Osteocyte (in vitro differentiated cells): ENCODE data around the gene NSD1. TPM values are rescaled to one million over a fixed set of nuclear protein-coding genes. Genes with fewer than 3 reads are reported as not detected.

ENCODE experiments used
- DNase-seq: peaks from one replicate; pipeline ENCODE4 v3.0.0; 2021; ENCODE audit warnings: mixed read lengths; ENCODE audit not compliant: unreplicated experiment; ENCODE audit errors: extremely low spot score
- H3K27ac Mint-ChIP-seq: one replicate; pipeline ENCODE4 v1.8.0; 2021; ENCODE audit warnings: mild to moderate bottlenecking, mixed read lengths; ENCODE audit not compliant: unreplicated experiment
- H3K27me3 Mint-ChIP-seq: one replicate; pipeline ENCODE4 v1.8.0; 2021; ENCODE audit warnings: mixed read lengths; ENCODE audit not compliant: unreplicated experiment
- H3K36me3 Mint-ChIP-seq: one replicate; pipeline ENCODE4 v1.8.0; 2021; ENCODE audit warnings: mixed read lengths; ENCODE audit not compliant: unreplicated experiment
- H3K4me1 Mint-ChIP-seq: one replicate; pipeline ENCODE4 v1.8.0; 2021; ENCODE audit warnings: mixed read lengths; ENCODE audit not compliant: unreplicated experiment
- H3K4me3 Mint-ChIP-seq: one replicate; pipeline ENCODE4 v1.8.0; 2021; ENCODE audit warnings: mild to moderate bottlenecking, moderate library complexity, mixed read lengths; ENCODE audit not compliant: unreplicated experiment
- H3K9me3 Mint-ChIP-seq: one replicate; pipeline ENCODE4 v1.8.0; 2021; ENCODE audit warnings: mixed read lengths; ENCODE audit not compliant: unreplicated experiment
- total RNA-seq: library from RNA; stranded (reverse); gene quantifications from 2 replicates; pipeline ENCODE4 v1.2.1, GENCODE V29; 2021
- TF ChIP-seq, protein P1 (sequence below): fragments of 200-600 bp; sonication (generic); IDR thresholded peaks from 2 replicates; pipeline ENCODE4 v1.5.0; 2021; ENCODE audit warnings: antibody characterized with exemption, mild to moderate bottlenecking, moderate library complexity

Gene NSD1
- total RNA-seq, 1 donor from 2014 or later: 74.7 TPM

DNA sequence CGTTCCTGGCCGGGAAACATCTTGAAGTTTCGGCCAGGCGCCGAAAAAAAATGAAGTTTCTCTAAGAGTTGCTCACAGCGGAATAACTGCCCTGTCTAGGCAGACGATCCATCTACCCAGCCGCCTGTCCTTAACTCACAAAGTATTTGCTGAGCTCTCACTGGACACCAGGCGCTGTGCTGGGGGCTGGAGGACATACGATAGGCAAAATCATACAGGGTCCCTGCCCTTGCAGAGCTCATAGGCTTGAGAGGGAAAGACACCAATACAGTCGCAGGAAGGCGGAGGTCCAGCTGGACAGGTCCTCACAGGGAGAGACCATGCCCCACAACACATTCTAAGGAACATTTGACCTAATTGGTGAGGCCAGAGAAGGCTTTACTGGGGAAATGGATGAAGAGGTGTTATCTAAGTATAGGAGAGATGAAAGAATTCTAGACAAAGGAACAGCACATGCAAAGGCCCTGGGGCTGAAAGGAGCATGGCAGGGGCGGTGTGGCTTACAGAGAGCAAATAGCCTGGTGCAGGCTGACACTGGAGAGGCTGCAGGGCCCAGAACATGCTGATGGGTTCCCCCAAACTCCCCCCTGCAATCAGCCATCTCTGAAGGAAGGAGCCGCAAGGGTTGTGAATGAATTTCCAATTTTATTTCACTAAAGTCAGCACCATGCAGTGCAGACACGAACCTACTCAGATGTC lies 180.1 kb downstream of the NSD1 start:
- Mint-ChIP-seq H3K27me3 (no peaks in the 10 kb centered on the region), H3K36me3 (peaks cover 2% of the 10 kb centered on the region), H3K4me1 (peaks cover 29% of the 10 kb centered on the region), H3K27ac (no peak overlapping the region), H3K9me3 (no peaks in the 10 kb centered on the region), H3K4me3 (no peak overlapping the region)
- TF ChIP-seq, protein P1, sequence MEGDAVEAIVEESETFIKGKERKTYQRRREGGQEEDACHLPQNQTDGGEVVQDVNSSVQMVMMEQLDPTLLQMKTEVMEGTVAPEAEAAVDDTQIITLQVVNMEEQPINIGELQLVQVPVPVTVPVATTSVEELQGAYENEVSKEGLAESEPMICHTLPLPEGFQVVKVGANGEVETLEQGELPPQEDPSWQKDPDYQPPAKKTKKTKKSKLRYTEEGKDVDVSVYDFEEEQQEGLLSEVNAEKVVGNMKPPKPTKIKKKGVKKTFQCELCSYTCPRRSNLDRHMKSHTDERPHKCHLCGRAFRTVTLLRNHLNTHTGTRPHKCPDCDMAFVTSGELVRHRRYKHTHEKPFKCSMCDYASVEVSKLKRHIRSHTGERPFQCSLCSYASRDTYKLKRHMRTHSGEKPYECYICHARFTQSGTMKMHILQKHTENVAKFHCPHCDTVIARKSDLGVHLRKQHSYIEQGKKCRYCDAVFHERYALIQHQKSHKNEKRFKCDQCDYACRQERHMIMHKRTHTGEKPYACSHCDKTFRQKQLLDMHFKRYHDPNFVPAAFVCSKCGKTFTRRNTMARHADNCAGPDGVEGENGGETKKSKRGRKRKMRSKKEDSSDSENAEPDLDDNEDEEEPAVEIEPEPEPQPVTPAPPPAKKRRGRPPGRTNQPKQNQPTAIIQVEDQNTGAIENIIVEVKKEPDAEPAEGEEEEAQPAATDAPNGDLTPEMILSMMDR: no peak
- no peak for DNase-seq

DNA sequence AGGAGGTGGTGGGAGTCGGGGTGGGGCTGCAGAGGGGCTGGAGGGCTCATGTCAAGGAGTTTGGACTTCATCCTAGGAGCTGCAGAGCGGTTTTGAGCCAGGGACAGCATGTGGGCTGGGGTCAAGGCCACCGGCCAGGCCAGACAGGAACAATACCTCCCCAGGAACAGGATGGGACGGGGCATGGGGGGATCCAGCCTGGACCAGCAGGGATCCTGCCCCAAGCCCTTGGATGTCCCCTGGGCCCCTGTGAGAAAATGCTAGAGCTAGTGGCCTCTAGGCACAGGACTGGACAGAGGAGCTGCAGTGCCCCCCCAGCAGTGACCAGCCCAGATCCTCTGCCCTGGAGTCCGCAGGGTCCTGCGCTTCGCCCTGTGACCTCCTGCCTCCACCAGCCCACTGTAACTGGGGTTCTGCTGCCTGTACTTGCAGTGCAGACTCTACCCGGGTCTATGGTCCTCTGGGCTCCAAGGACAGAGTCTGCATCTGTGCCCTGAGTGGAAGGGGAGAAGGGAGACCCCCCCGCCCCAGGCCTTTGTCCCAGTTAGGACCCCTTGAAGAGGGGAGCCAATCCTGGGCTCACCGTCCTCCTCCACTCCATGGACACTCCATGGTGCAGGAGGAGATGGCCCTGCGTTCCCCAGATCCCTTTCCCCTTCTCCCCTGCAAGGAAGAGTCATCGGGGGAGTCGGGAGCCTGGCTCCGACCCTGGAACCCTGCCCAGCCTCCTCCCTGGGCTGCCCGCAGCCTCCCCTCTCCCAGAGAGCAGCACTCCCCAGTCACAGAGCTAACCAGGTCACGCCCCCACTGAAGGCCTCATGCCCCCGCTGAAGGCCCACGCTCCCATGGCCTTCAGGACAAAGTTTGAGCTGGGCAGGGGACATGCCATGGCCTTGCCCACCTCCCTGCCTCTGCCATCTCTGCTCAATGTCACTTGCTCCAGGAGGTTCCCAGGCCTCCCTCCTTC lies 181.1 kb downstream of the NSD1 start:
- Mint-ChIP-seq H3K4me1 (peaks cover 29% of the 10 kb centered on the region), H3K4me3 (no peak overlapping the region), H3K9me3 (no peaks in the 10 kb centered on the region), H3K27me3 (no peaks in the 10 kb centered on the region), H3K27ac (no peak overlapping the region), H3K36me3 (peaks cover 6% of the 10 kb centered on the region)
- TF ChIP-seq, protein P1: no peak
- DNase-seq: no peak

- H3K4me1 Mint-ChIP-seq: peaks cover 23% of the 10 kb centered on the region
- no peak for DNase-seq
- TF ChIP-seq, protein P1: no peak
- no peaks in the 10 kb centered on the region for H3K9me3 Mint-ChIP-seq
- H3K27ac Mint-ChIP-seq: no peak overlapping the region
- H3K27me3 Mint-ChIP-seq: no peaks in the 10 kb centered on the region
- no peak overlapping the region for H3K4me3 Mint-ChIP-seq
- H3K36me3 Mint-ChIP-seq: peaks cover 6% of the 10 kb centered on the region
These were observed 181.8 kb downstream of the NSD1 start for GRCh38 chr5:177315411-177315810.

GRCh38 chr5:177316005-177316404 lies 182.4 kb downstream of the NSD1 start:
- Mint-ChIP-seq H3K9me3 (no peaks in the 10 kb centered on the region), H3K4me1 (peaks cover 18% of the 10 kb centered on the region)

More at GRCh38 chr5:177316005-177316404, 182.4 kb downstream of the NSD1 start:
- no peaks in the 10 kb centered on the region for H3K27me3 Mint-ChIP-seq
- peaks cover 6% of the 10 kb centered on the region for H3K36me3 Mint-ChIP-seq
- TF ChIP-seq, protein P1: no peak
- DNase-seq: no peak
- no peak overlapping the region for H3K27ac Mint-ChIP-seq
- H3K4me3 Mint-ChIP-seq: no peak overlapping the region
